Measurements from ENCODE around the gene POLR3A.

POLR3A gene

DNA sequence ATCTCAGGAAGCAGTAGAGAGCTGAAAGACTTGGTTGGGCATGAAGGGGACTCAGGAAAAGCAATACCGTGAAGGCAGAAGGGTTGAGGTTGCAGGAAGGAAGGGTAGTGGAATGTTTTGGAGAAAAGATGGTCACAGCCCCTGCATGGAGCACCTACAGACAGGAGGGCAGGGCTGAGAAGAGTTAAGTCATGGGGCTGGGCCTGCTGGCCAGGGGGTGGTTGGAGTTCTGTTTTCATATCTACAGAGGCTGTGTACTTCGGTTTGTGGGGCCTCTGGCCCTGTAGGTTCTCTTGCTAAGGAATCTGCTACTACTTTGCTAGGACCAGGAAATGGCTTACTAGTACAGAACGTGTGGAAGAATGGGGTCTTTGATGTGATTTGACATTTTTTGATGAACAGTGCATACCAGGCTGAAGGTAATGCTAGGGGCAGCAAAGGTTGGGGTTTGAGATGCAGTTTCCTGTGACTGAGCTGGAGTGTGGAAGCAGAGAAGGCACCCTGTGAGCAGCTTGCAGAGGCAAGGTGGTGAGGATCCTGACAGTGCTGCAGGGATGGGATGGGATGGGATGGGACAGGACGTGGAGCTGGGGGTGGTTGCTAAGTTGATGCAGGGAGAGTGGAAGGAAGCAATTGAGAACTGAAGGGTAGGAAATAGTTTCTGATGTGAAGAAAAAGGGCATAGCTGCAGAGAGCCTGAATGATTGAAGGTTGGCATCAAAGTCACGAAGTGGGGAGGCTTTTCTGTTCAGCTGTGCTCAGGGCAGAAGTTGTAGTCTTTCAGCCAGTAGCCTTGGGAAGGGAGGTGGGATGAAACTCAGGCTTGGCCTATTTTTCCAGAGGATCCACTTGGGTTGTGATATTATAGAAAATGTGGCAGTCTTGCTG is 12.1 kb upstream of the POLR3A start:
- DNase-seq (ENCODE audit: low read depth): no peak
- H3K4me3 ChIP-seq (ENCODE audit: low read depth, low read length): no peak overlapping the region
- TF ChIP-seq, protein P1, sequence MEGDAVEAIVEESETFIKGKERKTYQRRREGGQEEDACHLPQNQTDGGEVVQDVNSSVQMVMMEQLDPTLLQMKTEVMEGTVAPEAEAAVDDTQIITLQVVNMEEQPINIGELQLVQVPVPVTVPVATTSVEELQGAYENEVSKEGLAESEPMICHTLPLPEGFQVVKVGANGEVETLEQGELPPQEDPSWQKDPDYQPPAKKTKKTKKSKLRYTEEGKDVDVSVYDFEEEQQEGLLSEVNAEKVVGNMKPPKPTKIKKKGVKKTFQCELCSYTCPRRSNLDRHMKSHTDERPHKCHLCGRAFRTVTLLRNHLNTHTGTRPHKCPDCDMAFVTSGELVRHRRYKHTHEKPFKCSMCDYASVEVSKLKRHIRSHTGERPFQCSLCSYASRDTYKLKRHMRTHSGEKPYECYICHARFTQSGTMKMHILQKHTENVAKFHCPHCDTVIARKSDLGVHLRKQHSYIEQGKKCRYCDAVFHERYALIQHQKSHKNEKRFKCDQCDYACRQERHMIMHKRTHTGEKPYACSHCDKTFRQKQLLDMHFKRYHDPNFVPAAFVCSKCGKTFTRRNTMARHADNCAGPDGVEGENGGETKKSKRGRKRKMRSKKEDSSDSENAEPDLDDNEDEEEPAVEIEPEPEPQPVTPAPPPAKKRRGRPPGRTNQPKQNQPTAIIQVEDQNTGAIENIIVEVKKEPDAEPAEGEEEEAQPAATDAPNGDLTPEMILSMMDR (IDR thresholded peaks at IDR 0.05; ENCODE audit: control insufficient read depth, extremely low read depth, insufficient read depth): no peak

DNA sequence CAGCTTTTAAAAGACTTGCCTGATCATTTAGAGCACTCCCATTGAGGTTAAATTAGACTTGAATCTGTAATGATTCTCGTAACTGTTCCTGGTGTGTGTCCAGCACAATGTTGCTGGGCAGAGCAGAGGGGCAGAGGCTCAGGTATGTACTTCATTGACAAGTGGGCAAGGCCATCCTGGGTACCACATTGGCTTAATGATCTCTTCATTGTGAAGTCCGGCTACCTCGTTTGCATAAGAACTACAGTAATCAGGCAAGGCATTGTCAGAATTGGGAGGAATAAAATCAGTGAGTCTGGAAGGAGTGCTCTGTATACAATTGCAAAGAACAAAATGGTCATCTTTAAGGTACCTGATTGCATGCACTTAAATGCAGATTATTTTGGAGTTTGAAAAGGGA is 10.4 kb upstream of the POLR3A start:
- TF ChIP-seq, protein P1 (IDR thresholded peaks at IDR 0.05; ENCODE audit: control insufficient read depth, extremely low read depth, insufficient read depth): no peak
- no peak overlapping the region for H3K4me3 ChIP-seq (ENCODE audit: low read depth, low read length)
- no peak for DNase-seq (ENCODE audit: low read depth)

DNA sequence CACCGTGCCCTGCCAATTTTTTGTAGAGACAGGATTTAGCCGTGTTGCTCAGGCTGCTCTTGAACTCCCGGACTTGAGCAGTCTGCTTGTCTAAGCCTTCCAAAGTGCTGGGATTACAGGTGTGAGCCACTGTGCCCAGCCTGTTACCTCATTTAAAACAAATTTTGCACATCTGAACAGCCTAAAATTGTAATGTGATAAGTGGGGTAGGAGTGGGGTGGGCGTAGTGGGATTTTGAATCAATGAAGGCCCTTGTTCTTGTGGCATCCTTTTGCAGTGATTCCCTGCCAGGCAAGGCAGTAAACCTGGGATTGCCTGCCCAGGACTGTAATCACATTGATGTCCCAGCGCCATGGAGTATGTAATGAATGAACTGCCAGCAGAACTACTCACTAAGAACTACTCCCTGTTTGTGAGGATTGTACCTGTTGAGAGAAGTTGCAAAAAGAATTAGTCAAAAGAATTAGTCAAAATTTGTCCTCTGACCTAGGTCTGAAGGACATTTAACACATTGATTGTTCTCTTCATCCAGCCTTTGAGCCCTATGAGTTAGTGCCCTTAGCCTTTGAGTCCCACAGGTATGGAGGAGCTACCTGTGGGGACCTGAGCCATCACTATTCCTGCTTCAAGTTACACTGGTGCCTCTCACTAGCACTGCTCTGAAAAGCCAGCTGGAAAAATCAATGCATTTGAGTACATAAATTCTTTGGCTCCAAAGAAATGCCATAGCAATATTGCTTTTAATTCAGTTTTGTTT is 9.7 kb upstream of the POLR3A start:
- TF ChIP-seq, protein P1 (IDR thresholded peaks at IDR 0.05; ENCODE audit: control insufficient read depth, extremely low read depth, insufficient read depth): no peak
- H3K4me3 ChIP-seq (ENCODE audit: low read depth, low read length): no peak overlapping the region

DNA sequence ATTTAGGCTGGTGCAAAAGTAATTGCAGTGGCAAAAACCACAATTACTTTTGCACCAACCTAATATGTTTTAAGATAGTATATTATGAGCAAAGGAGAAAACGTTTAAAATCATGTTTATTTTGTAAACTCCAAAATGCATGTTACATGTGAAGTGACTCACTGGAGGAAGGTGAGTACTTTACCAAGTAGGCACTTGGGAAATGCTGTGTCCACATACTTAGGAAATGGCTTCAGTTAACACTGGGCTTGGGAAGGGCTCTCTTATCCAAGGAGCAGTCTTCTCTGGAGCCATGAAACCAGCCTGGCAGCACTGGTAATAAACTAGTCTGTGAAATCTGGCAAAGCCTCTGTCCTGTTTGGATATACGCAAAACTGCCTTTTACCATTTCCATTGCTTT is 8.8 kb upstream of the POLR3A start:
- TF ChIP-seq, protein P1 (IDR thresholded peaks at IDR 0.05; ENCODE audit: control insufficient read depth, extremely low read depth, insufficient read depth): no peak
- no peak overlapping the region for H3K4me3 ChIP-seq (ENCODE audit: low read depth, low read length)
- no peak for DNase-seq (ENCODE audit: low read depth)

More for the DNA sequence above, 9.7 kb upstream of the POLR3A start:
- DNase-seq (ENCODE audit: low read depth): no peak

DNA sequence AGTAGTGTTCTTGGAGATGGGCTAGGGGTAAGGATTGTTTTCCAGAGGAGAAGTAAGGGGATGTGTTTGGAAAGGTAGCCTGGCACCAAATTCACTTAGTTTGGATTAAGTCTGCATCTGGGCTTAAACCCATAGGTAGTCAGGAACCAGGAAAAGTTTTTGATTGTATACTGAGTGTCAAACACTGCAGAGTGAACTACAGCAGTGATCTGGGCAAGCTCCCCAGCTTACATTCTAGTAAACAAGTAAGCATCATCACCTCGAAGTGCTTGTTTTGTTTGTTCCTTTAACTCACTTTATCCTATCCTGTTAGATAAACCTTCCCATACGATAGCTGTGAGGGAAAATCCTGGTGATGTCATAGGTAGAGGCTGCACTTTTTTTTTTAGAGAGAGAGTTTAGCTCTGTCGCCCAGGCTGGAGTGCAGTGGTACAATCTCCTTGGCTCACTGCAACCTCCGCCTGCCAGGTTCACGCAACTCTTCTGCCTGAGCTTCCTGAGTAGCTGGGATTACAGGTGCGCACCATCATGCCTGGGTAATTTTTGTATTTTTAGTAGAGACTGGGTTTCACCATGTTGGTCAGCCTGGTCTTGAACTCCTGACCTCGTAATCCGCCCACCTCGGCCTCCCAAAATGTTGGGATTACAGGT is 6.7 kb upstream of the POLR3A start:
- TF ChIP-seq, protein P1 (IDR thresholded peaks at IDR 0.05; ENCODE audit: control insufficient read depth, extremely low read depth, insufficient read depth): no peak
- H3K4me3 ChIP-seq (ENCODE audit: low read depth, low read length): peak overlapping the region; percentile 98
- no peak for DNase-seq (ENCODE audit: low read depth)

DNA sequence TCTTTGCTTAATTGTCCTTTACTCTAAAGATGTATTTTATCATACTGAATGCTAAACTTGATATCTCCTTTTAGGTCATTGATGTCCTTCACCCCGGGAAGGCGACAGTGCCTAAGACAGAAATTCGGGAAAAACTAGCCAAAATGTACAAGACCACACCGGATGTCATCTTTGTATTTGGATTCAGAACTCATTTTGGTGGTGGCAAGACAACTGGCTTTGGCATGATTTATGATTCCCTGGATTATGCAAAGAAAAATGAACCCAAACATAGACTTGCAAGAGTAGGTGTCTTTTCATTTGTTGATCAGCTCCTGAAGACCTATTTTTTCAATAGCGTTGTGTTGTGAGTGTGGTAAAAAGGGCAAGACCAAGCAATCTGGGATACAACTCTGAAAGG is 6.1 kb upstream of the POLR3A start:
- H3K4me3 ChIP-seq (ENCODE audit: low read depth, low read length): peak overlapping the region; percentile 98
- TF ChIP-seq, protein P1 (IDR thresholded peaks at IDR 0.05; ENCODE audit: control insufficient read depth, extremely low read depth, insufficient read depth): no peak

More for the DNA sequence above, 6.1 kb upstream of the POLR3A start:
- DNase-seq (ENCODE audit: low read depth): no peak
